ENCODE results near the gene TPST2.

TPST2 gene

DNA sequence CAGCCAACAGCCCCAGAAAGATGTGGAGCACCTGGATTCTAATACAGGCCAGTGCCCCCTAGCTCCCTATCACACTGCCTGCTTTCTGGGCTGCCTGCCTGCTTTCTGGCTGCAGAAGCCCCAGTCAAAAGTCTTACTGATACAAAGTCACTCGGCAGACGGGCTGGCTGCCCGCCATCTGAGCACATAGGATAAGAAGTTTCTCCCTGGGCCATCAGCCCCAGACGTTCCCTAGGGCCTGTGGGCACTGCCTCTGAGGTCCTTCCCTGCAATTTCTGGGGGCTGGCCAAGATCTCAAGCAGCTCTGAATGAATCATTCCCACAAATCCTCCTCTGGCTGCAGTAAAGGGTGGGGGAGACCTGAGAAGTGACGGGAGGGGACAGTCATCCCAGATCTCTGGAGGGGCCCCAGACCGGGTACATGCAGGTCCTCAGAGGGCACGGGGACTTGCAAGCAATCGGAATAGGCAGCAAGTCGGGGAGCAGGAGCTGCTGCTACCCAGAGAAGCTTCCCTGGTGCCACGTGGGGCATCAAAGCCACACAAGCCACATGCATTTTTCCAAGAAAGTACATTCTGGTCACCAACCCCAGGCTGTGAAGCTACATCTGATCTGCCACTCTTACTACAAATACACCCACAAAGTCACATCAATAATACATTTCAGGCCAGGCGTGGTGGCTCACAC is 4.7 kb downstream of the TPST2 start:
- Histone ChIP-seq H3K27me3 (no peaks in the 10 kb centered on the region), H3K36me3 (peaks cover 0 to 7% (median 0%) of the 10 kb centered on the region in 3 donors), H3K4me3 (no peak overlapping the region), H3K9me3 (no peaks in the 10 kb centered on the region), H3K4me1 (peaks cover 0 to 26% (median 16%) of the 10 kb centered on the region in 4 donors), H3K27ac (peak overlapping the region in 1 of 2 donors; percentile 10)
- TF ChIP-seq, protein P1, sequence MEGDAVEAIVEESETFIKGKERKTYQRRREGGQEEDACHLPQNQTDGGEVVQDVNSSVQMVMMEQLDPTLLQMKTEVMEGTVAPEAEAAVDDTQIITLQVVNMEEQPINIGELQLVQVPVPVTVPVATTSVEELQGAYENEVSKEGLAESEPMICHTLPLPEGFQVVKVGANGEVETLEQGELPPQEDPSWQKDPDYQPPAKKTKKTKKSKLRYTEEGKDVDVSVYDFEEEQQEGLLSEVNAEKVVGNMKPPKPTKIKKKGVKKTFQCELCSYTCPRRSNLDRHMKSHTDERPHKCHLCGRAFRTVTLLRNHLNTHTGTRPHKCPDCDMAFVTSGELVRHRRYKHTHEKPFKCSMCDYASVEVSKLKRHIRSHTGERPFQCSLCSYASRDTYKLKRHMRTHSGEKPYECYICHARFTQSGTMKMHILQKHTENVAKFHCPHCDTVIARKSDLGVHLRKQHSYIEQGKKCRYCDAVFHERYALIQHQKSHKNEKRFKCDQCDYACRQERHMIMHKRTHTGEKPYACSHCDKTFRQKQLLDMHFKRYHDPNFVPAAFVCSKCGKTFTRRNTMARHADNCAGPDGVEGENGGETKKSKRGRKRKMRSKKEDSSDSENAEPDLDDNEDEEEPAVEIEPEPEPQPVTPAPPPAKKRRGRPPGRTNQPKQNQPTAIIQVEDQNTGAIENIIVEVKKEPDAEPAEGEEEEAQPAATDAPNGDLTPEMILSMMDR (IDR thresholded peaks at IDR 0.05): no peak
- intact Hi-C loops (cut with DNase I; ENCODE audit: low total_unique reads): loop anchor here (10.0 kb wide), 1 partner anchor 100 kb away; the partner anchor contains the start of genes HPS4 and SRRD
- peak; percentile 45 to 78 for DNase-seq

GRCh38 chr22:26584010-26584409 is 5.9 kb downstream of the TPST2 start:
- no peaks in the 10 kb centered on the region for H3K9me3 ChIP-seq
- no peak overlapping the region for H3K4me3 ChIP-seq
- peaks cover 0 to 7% (median 0%) of the 10 kb centered on the region in 3 donors for H3K36me3 ChIP-seq
- DNase-seq: no peak
- H3K27me3 ChIP-seq: no peaks in the 10 kb centered on the region
- intact Hi-C loops (cut with DNase I; ENCODE audit: low total_unique reads): loop anchor here (10.0 kb wide), 1 partner anchor 99 kb away; the partner anchor contains the start of genes HPS4 and SRRD
- TF ChIP-seq, protein P1 (IDR thresholded peaks at IDR 0.05): no peak
- H3K27ac ChIP-seq: no peak overlapping the region
- peaks cover 0 to 24% (median 12%) of the 10 kb centered on the region in 4 donors for H3K4me1 ChIP-seq

- intact Hi-C loops (cut with DNase I; ENCODE audit: low total_unique reads): loop anchor here (10.0 kb wide), 1 partner anchor 97 kb away; the partner anchor contains the start of genes HPS4 and SRRD
- H3K9me3 ChIP-seq: no peaks in the 10 kb centered on the region
- H3K27ac ChIP-seq: no peak overlapping the region
- TF ChIP-seq, protein P1 (IDR thresholded peaks at IDR 0.05): no peak
- no peak overlapping the region for H3K4me3 ChIP-seq
- no peak for DNase-seq
- H3K27me3 ChIP-seq: no peaks in the 10 kb centered on the region
- H3K36me3 ChIP-seq: peaks cover 0 to 7% (median 0%) of the 10 kb centered on the region in 3 donors
- peaks cover 0 to 17% (median 10%) of the 10 kb centered on the region in 4 donors for H3K4me1 ChIP-seq
Observed at GRCh38 chr22:26581633-26582168, 8.2 kb downstream of the TPST2 start.

DNA sequence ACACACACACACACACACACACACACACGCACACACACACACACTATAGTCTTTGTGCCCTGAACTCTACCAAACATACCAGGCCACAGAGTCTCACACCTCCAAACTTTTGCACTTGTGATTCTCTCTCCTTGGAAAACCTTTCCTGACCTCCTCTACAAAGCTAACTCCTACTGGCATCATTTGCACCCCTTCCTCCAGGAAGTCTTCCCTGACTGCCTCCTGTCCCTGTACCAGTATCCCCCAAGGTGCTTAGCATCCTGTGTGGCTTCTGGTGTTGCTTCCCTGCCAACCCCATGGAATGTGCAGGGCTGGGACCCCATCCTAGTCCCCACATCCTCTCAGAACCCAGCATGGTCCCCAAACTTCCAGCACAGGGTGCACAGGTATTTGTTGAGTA is 8.9 kb downstream of the TPST2 start:
- TF ChIP-seq, protein P1 (IDR thresholded peaks at IDR 0.05): no peak
- Histone ChIP-seq H3K9me3 (no peaks in the 10 kb centered on the region), H3K27me3 (no peaks in the 10 kb centered on the region), H3K36me3 (peaks cover 0 to 7% (median 0%) of the 10 kb centered on the region in 3 donors), H3K4me1 (peaks cover 0 to 15% (median 10%) of the 10 kb centered on the region in 4 donors), H3K27ac (no peak overlapping the region), H3K4me3 (no peak overlapping the region)
- intact Hi-C loops (cut with DNase I; ENCODE audit: low total_unique reads): loop anchor here (10.0 kb wide), 1 partner anchor 96 kb away; the partner anchor contains the start of genes HPS4 and SRRD
- no peak for DNase-seq

DNA sequence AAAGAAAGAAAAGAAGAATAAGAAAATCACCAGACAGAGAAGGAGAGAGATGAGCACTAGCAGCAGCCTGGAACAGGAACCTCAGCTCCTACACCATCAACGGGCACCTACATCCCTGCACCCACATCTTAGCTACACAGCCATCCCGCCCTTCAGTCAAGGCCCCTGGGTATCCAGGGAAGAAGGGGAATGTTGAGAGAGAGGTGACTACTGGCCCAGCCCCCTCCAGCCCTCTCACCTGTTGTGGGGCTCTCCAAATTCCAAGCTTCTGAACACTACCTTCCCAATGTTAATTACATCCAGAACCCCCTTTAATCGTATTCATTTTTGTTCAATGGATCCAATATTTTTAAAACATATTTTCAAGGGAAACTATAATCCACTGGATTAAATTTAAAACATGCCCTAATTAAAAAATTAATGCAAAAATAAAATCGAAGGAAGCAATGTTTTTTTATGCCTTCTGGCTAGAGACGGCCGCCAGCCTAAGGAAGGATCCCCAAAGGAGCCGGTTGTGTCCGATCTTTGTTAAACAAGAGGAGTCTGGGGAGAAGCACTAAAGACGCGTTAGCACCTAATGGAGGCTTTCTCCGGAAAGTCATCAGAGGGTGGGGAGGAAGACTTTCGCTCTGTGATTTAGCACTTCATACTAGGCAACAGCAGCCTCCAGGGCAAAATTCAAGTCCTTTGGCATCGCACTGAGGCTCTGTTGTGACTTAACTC is 9.5 kb downstream of the TPST2 start:
- TF ChIP-seq, protein P1 (IDR thresholded peaks at IDR 0.05): no peak
- Histone ChIP-seq H3K27me3 (no peaks in the 10 kb centered on the region), H3K27ac (no peak overlapping the region), H3K4me1 (peaks cover 0 to 10% (median 8%) of the 10 kb centered on the region in 4 donors), H3K4me3 (no peak overlapping the region), H3K9me3 (no peaks in the 10 kb centered on the region), H3K36me3 (peaks cover 0 to 7% (median 0%) of the 10 kb centered on the region in 3 donors)
- intact Hi-C loops (cut with DNase I; ENCODE audit: low total_unique reads): loop anchor here (10.0 kb wide), 1 partner anchor 96 kb away; the partner anchor contains the start of genes HPS4 and SRRD
- DNase-seq: no peak

Data from tibial artery (tissue), 4 donors.